Stimulated activated naive CD8-positive, alpha-beta T cell treated with anti-CD3 and anti-CD28 coated beads, Interleukin-15, Interleukin-2, amounts not matched to agents 100 ng/mL and 50 ng/mL, for 24 hours (primary cell): ENCODE results near the gene PLA2G4E.

Source experiments
- H3K27ac Mint-ChIP-seq: one replicate; pipeline ENCODE4 v1.8.0; 2021; ENCODE audit warnings: mild to moderate bottlenecking, mixed read lengths
- H3K27me3 Mint-ChIP-seq: one replicate; pipeline ENCODE4 v1.8.0; 2021; ENCODE audit warnings: mixed read lengths
- H3K36me3 Mint-ChIP-seq: one replicate; pipeline ENCODE4 v1.8.0; 2021; ENCODE audit warnings: low read depth, mixed read lengths
- H3K4me1 Mint-ChIP-seq: one replicate; pipeline ENCODE4 v1.8.0; 2021; ENCODE audit warnings: low read depth, mixed read lengths
- H3K4me3 Mint-ChIP-seq: one replicate; pipeline ENCODE4 v1.8.0; 2021; ENCODE audit warnings: mild to moderate bottlenecking, mixed read lengths
- H3K9me3 Mint-ChIP-seq: one replicate; pipeline ENCODE4 v1.8.0; 2021; ENCODE audit warnings: mixed read lengths

PLA2G4E gene

DNA sequence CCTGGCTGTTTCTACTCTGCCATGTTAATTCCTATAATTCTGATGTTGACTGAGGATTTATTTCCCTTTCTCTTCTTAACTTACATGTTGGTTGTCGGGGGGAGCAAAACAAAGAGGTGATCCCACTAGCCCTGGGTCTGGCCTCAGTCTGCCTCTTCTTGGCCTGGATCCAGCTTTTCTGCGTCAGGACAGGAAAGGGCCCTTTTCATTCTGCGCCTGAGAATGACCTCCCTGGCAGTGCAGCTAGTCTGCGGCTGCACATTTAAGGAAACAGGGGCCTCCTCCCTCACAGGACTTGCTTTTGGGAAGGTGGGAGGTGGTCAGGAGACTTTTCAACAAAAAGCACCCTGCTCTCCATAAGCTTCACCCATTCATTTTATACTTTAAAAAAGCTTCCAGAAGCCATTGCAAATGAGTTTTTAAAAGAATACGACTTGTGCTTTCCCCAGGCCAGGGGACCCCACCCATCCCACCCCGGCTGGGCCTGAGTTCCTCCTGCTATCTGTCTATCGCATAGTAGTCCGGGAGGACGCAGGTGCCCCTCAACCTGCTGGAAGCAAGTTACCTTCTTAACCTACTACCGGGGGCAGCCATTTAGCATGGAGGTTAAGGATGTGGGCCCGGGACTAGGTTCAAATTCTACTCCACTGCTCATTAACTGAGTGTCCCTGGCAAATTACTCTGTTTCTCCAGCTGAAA is 27.2 kb downstream of the PLA2G4E start:
- Mint-ChIP-seq H3K4me1 (no peaks in the 10 kb centered on the region), H3K27ac (no peak overlapping the region), H3K27me3 (peaks cover 5% of the 10 kb centered on the region), H3K36me3 (no peaks in the 10 kb centered on the region), H3K4me3 (no peak overlapping the region), H3K9me3 (no peaks in the 10 kb centered on the region)

DNA sequence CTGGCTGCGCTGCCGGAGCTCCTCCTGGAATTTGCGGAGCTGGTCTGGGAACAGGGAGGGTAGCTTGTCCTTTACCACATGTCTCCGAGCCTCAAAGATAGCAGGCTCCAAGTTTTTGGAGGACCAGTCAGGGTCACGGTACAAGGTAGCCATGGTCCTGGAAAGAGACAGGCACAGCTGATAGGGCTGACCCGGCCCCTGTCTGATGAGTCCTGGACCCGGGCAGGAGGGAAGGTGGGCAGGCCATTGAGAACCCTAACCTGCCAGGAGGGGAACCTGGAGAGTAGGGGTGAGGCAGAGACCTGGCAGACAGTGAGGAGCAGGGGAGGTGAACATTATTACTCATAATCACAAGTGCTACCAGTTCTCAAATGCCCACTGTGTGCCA is 28.0 kb downstream of the PLA2G4E start:
- Mint-ChIP-seq H3K36me3 (no peaks in the 10 kb centered on the region), H3K4me3 (no peak overlapping the region)

DNA sequence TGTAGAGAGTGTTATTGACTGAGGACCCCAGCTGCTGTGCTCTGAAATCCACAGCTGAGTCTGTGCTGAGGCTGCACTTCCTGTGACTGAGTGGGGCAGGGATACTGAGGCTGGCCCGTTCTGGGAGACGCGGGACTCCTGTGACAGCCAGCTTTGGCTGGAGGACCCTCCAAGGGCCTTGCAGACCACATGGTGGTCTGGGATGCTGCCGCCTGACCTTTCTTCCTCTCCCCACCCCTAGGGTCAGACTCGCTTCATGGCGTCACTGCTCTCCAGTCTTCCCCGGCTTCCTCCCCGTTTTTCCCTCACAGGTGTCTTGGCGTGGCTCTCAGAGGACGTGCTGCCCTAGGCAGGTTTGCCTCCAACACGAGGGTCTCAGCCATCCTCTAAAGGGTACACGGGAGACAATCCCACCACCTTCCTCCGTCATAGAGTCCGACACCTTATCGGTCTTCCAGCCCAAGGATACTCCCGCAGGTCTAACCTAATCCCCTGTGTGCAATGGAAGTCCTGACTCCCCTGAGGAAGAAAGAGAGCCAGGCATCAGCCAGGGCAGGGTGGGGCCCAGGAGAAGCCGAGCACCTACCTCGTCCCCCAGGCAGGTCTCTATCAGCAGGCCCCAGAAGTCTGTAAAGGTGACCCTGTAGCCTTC is 28.6 kb downstream of the PLA2G4E start:
- H3K4me3 Mint-ChIP-seq: no peak overlapping the region
- no peaks in the 10 kb centered on the region for H3K9me3 Mint-ChIP-seq
- H3K4me1 Mint-ChIP-seq: no peaks in the 10 kb centered on the region
- H3K36me3 Mint-ChIP-seq: no peaks in the 10 kb centered on the region
- H3K27ac Mint-ChIP-seq: no peak overlapping the region
- no peaks in the 10 kb centered on the region for H3K27me3 Mint-ChIP-seq

More for the DNA sequence above, 28.0 kb downstream of the PLA2G4E start:
- Mint-ChIP-seq H3K27me3 (no peaks in the 10 kb centered on the region), H3K9me3 (no peaks in the 10 kb centered on the region), H3K27ac (no peak overlapping the region), H3K4me1 (no peaks in the 10 kb centered on the region)

DNA sequence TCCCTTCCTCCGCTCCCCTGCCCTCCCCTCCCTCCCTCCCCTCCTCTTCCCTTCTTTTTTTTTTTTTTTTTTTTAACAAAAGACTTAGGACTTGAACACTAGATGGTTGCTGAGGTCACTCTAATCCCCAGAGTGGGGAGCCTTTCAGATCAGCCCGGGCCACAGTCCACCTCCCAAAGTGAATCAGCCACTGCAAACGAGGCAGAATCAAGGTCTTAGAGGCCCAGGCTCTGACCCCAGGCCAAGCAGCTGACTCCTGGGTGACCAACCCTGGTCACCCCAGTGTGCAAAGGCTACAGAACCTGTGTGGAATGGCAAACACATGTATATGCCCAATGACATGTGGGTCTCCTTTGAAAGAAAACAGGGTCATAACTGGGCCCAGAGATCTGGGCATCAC is 30.2 kb downstream of the PLA2G4E start:
- Mint-ChIP-seq H3K27me3 (no peaks in the 10 kb centered on the region), H3K9me3 (no peaks in the 10 kb centered on the region), H3K4me1 (no peaks in the 10 kb centered on the region), H3K36me3 (no peaks in the 10 kb centered on the region), H3K4me3 (no peak overlapping the region), H3K27ac (no peak overlapping the region)

DNA sequence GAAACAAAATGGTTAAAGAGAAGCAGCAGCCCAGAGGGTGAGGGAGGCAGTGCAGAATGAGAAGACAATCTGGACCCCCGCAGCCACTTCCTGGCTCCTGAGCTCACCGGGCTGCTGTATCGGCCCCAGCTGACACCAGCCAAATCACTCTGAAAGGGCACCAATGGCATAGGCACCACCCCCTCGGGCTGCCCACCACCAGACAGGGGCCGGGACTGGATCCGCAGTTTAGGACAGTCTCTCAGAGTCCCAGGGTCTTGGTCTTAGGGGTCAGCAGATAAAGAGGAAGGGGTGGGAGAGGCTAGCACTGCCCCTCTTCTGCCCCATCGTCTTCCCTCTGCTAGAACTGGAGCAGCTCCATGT is 30.6 kb downstream of the PLA2G4E start:
- no peaks in the 10 kb centered on the region for H3K9me3 Mint-ChIP-seq
- no peak overlapping the region for H3K4me3 Mint-ChIP-seq
- no peaks in the 10 kb centered on the region for H3K27me3 Mint-ChIP-seq
- no peaks in the 10 kb centered on the region for H3K4me1 Mint-ChIP-seq
- no peaks in the 10 kb centered on the region for H3K36me3 Mint-ChIP-seq
- H3K27ac Mint-ChIP-seq: no peak overlapping the region

DNA sequence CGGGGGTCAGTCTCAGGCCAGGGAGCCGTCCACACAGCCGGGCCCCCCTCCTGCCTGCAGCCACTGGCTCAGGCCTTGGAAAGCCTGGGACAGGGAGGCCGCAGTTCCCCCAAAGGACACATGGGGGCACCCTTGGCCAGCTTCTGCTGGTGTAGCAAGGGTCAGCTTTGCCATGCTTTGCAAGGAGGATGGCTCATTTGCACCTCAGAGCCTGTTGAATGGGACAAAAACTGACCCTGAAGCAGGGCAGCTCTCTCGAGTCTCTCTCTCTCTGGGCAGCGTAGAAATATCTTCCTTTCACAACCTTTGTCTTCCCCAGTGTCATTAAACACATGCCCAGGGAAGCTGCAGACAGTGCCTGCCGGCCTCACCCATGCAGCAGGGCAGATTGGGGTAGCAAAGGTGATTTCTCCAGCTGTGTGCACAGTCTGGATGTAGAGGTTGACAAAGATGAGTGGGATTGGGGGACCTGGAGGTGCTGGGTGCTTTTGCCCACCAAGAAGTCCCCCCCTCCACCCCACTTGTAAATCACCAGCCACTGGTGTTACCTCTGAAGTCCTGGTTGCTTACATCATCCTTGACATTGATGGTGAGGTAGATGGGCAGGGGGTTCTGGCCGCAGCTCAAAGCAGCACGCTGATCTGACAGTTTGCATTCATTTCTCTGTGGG is 31.1 kb downstream of the PLA2G4E start:
- no peaks in the 10 kb centered on the region for H3K36me3 Mint-ChIP-seq
- H3K27me3 Mint-ChIP-seq: no peaks in the 10 kb centered on the region
- H3K9me3 Mint-ChIP-seq: no peaks in the 10 kb centered on the region
- H3K27ac Mint-ChIP-seq: no peak overlapping the region
- no peak overlapping the region for H3K4me3 Mint-ChIP-seq
- H3K4me1 Mint-ChIP-seq: no peaks in the 10 kb centered on the region

DNA sequence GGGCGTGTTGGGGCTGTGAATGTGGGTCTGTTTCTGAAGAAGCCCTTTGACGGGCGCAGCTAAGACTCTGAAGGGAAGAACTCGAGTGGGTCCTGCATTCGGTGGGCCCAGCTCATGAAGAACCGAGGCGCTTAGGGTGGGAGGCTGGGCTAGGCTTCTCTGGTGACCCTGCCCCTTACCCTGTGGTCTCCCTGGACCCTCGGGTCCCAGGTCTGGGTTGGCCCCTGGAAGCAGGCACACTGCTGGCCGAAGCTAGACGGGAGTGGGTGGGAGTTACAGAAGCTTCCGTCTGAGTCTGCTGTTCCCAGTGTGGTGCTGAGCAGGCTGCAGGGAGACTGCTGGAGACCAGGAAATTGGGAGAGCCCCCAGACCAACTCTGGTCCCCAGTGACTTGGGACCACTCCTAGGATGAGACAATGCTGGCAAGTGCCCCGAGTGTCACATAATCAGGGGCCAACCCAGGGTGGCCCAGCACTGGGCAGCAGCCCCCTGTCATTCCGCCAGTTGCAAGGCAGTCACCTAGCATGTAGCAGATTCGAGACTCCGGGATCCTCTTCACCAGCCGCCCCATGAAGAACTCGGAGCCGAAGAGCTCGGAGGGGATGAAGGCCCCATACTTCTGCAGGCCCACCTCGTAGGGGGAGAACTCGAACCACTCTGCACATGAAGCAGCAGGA is 31.8 kb downstream of the PLA2G4E start:
- H3K4me3 Mint-ChIP-seq: no peak overlapping the region
- H3K27ac Mint-ChIP-seq: no peak overlapping the region
- no peaks in the 10 kb centered on the region for H3K36me3 Mint-ChIP-seq
- H3K27me3 Mint-ChIP-seq: no peaks in the 10 kb centered on the region
- no peaks in the 10 kb centered on the region for H3K9me3 Mint-ChIP-seq
- no peaks in the 10 kb centered on the region for H3K4me1 Mint-ChIP-seq

DNA sequence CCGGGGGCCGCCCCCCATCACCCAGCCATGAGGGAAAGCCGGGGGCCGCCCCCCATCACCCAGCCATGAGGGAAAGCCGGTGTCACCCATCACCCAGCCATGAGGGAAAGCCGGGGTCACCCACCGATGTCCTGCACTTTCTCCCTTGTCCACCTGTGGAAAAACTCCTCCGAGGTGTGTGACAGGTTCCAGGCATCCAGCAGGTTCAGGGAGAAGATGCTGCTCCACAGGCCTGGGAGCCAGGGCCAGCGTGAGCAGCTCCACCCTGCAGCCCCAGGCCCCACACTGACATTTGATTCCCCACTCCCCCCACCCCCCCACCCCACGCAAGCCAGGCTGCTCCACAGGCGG is 32.9 kb downstream of the PLA2G4E start:
- Mint-ChIP-seq H3K36me3 (no peaks in the 10 kb centered on the region), H3K9me3 (no peaks in the 10 kb centered on the region), H3K27ac (no peak overlapping the region), H3K27me3 (no peaks in the 10 kb centered on the region), H3K4me1 (no peaks in the 10 kb centered on the region), H3K4me3 (no peak overlapping the region)

DNA sequence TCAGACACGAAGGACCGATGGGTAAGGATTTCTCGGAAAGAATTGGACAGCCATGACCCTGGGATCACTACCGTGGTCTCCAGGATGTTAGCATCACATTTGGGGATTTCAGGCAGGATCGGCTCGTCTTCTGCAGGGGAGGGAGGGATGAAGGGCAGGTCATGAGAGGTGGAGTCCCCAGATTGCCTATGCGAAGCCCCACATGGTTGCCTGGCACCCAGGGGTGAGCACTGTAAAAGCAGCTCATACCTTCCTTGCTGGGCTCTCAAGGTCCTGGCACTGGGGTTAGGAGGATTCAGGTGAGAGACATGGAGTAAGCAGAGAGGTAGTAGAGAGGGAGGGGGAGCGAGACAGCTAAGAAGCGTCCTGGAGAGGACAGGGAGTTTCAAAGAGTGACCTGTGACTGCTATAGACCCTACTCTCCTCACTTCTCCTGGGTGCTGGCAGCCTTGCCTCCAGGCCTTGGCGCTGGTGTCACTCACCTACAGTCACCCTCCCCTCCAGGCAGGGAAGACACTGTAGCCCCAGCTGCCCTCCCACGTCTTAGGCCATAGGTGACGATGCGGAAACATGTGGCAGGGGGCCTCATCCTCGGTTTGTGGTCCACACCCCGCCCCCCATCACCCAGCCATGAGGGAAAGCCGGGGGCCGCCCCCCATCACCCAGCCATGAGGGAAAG is 33.5 kb downstream of the PLA2G4E start:
- no peak overlapping the region for H3K27ac Mint-ChIP-seq
- H3K27me3 Mint-ChIP-seq: no peaks in the 10 kb centered on the region
- no peaks in the 10 kb centered on the region for H3K4me1 Mint-ChIP-seq
- no peaks in the 10 kb centered on the region for H3K36me3 Mint-ChIP-seq
- no peak overlapping the region for H3K4me3 Mint-ChIP-seq
- no peaks in the 10 kb centered on the region for H3K9me3 Mint-ChIP-seq

DNA sequence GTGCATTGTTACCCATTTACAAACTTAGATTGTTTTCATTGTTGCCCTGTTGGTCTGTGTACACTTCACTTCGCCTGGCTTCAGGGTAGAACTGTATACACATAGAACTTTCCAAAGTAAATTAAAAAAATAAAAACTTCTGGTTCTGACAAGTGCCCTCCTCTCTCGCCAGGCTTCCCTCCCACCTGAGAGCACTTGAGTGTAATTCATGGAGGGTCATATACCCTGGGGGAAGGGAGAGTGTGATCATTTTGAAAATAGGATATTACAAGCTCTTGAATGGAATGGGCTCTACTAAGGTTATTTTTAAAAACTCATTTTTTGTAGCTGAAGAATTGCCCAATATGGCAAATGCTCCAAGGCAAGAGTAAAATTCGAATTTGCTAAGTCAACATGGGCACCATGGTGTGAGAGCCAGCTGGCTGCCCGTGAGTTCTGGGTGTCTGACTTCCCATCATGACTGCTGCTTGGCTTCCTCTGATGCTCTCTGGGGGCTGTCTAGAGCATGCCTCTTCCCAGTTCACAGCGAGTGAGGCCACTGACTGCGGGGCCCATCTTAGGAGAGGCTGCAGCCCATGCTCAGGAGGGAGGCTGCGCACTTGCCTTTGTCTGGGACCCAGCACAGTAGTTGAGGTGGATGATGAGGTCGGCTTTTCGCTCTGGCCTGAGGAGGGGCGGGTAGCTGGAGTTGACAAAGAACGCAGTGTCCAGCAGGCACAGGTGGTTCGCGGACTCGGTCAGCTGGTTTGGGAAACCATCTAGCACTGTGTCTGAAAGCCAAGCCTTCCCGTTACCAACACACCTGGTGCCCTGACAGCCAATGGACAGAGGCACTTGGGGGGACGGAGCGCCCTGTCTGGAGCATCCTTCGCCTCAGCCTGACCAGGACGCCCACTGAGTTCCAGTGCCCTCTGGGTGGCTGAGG is 35.3 kb downstream of the PLA2G4E start:
- Mint-ChIP-seq H3K36me3 (no peaks in the 10 kb centered on the region), H3K4me1 (no peaks in the 10 kb centered on the region), H3K4me3 (no peak overlapping the region), H3K9me3 (no peaks in the 10 kb centered on the region), H3K27ac (no peak overlapping the region), H3K27me3 (no peaks in the 10 kb centered on the region)

DNA sequence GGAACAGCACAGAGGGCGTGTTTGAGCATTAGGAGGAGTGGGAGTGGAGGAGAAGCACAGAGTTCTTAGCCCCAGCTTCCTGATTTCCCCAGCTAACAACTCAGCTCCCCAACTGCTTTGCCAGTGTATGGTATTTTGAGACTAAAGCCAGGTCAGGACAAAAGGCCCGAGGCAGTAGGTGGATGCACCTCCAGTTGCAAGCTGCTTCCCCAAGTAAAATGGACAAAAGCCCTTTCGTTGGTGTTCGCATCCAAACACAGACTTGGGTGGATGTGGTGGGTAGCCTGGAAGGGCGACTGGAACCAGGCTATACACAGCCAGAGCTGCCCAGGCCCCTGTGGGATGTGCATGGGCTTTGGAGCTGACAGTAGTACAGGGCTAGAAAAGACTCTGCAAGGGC is 36.2 kb downstream of the PLA2G4E start:
- Mint-ChIP-seq H3K4me1 (no peaks in the 10 kb centered on the region), H3K9me3 (no peaks in the 10 kb centered on the region), H3K27ac (no peak overlapping the region)

DNA sequence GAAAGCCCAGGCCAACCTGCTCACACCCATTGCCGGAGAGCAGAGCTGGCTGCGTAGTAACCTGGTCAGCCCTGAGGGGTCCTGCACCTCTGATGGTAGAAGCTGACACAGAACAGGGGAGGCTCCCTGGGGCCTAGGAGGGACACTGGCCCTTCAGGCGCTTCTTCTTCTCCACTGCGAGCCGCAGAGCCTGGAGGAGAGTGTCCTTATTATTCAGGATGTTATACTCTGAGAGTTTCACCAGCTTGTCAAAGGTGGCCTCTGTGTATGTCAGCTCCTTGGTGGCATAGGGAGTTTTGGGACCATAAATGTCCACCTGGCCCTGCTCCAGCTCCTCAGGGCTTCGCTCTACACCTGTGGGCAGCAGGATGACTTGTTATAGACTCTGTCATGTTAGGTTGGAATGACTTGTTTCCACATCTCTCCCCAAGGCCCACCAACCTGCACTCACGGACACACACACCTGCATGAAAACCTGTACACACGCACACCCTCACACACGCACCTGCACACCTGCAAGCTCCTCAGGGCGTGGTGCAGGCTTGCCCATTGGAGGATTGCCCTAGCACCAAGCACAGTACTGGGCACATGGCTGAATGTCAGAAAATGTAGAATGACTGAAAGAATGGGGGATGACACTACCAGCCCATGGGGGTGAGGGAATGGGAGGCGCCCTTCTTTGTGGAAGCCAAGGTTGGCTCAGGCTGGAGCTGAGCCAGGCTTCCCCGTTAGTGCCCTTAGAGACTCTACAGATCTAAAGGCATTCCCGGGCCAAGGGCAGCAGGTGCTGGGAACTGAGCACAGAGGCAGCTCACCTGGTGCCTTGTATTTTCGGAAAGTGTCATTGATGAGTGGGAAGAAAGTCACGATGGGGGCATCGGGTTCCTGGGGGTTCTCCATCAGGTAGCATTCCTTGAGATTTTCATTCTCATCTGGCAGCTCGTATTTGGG is 36.9 kb downstream of the PLA2G4E start:
- Mint-ChIP-seq H3K36me3 (no peaks in the 10 kb centered on the region), H3K27ac (no peak overlapping the region), H3K4me1 (no peaks in the 10 kb centered on the region), H3K9me3 (no peaks in the 10 kb centered on the region), H3K4me3 (no peak overlapping the region), H3K27me3 (no peaks in the 10 kb centered on the region)

More for the DNA sequence above, 36.2 kb downstream of the PLA2G4E start:
- Mint-ChIP-seq H3K27me3 (no peaks in the 10 kb centered on the region), H3K4me3 (no peak overlapping the region), H3K36me3 (no peaks in the 10 kb centered on the region)

DNA sequence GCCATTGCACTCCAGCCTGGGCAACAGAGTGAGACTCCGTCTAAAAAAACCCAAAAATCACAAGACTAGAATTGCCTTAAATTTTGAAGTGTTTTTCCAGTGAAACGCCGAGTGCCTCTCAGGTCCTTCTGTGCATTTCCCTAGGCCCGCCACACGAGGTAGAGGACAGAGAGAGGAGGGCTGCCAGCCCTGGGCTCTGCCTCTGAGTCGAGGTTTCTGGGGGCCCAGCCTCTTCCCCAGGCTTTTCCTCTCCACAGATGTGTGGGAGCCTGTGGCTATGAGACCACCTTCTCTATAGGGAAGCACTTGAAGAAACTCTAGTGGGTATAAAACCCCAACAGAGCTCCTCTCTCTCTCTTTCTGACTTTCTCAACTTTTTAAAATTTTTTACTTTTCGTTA is 37.6 kb downstream of the PLA2G4E start:
- Mint-ChIP-seq H3K4me1 (no peaks in the 10 kb centered on the region), H3K4me3 (no peak overlapping the region), H3K36me3 (no peaks in the 10 kb centered on the region), H3K27me3 (no peaks in the 10 kb centered on the region), H3K27ac (no peak overlapping the region), H3K9me3 (no peaks in the 10 kb centered on the region)
